HepG2 (cell line): ENCODE data around the gene LRRN4CL. TPM values are rescaled to one million over a fixed set of nuclear protein-coding genes. Genes with fewer than 3 reads are reported as not detected.

Experiments used
- BATF2 ChIP-seq: sonication (generic); formaldehyde crosslinking; IDR thresholded peaks from 2 replicates; pipeline ENCODE4 v1.8.0; 2022; ENCODE audit warnings: mild to moderate bottlenecking, missing genetic modification reagents, moderate library complexity
- CSRNP2 ChIP-seq: sonication (generic); formaldehyde crosslinking; conservative IDR thresholded peaks from 2 replicates; pipeline ENCODE4 v1.8.0; 2022; ENCODE audit warnings: low read depth, missing genetic modification reagents
- EEA1 ChIP-seq: sonication (generic); formaldehyde crosslinking; IDR thresholded peaks from 2 replicates; pipeline ENCODE4 v1.5.1; 2020; ENCODE audit warnings: mild to moderate bottlenecking, missing genetic modification reagents, borderline replicate concordance
- ETS1 ChIP-seq: sonication (generic); formaldehyde crosslinking; IDR thresholded peaks from 2 replicates; pipeline ENCODE4 v1.4.0; 2020; ENCODE audit warnings: missing genetic modification reagents
- GATAD2A ChIP-seq: IDR thresholded peaks from 2 replicates; pipeline ENCODE4 v1.6.1; 2016
- GLMP ChIP-seq: sonication (generic); formaldehyde crosslinking; IDR thresholded peaks from 2 replicates; pipeline ENCODE4 v1.9.0; 2021; ENCODE audit warnings: missing genetic modification reagents, mild to moderate bottlenecking, borderline replicate concordance
- MAX ChIP-seq: IDR thresholded peaks from 2 replicates; pipeline ENCODE4 v1.6.1; 2012; ENCODE audit warnings: inconsistent platforms
- MXD1 ChIP-seq: sonication (generic); formaldehyde crosslinking; IDR thresholded peaks from 2 replicates; pipeline ENCODE4 v1.4.0; 2020; ENCODE audit warnings: mild to moderate bottlenecking, missing genetic modification reagents
- NFE2 ChIP-seq: sonication (generic); formaldehyde crosslinking; IDR thresholded peaks from 2 replicates; pipeline ENCODE4 v1.4.0; 2020; ENCODE audit warnings: missing genetic modification reagents
- POLR2AphosphoS5 ChIP-seq: IDR thresholded peaks from 2 replicates; pipeline ENCODE4 v1.6.1; 2012; ENCODE audit warnings: low read depth, low read length
- RFXAP ChIP-seq: sonication (generic); formaldehyde crosslinking; IDR thresholded peaks from 2 replicates; pipeline ENCODE4 v1.4.0; 2020; ENCODE audit warnings: missing genetic modification reagents, borderline replicate concordance
- TAF1 ChIP-seq: sonication (generic); formaldehyde crosslinking; IDR thresholded peaks from 2 replicates; pipeline ENCODE4 v1.4.0; 2020; ENCODE audit warnings: missing genetic modification reagents
- YEATS2 ChIP-seq: sonication (generic); formaldehyde crosslinking; IDR thresholded peaks from 2 replicates; pipeline ENCODE4 v1.4.0; 2020; ENCODE audit warnings: missing genetic modification reagents, borderline replicate concordance
- ZBTB37 ChIP-seq: sonication (generic); formaldehyde crosslinking; IDR thresholded peaks from 2 replicates; pipeline ENCODE4 v1.4.0; 2020; ENCODE audit warnings: mild to moderate bottlenecking, missing genetic modification reagents
- ZFAT ChIP-seq: sonication (generic); formaldehyde crosslinking; conservative IDR thresholded peaks from 2 replicates; pipeline ENCODE4 v1.8.1; 2023; ENCODE audit warnings: missing genetic modification reagents, inconsistent platforms
- ZNF276 ChIP-seq: sonication (generic); formaldehyde crosslinking; IDR thresholded peaks from 2 replicates; pipeline ENCODE4 v1.4.0; 2020; ENCODE audit warnings: mild to moderate bottlenecking, low read depth, missing genetic modification reagents
- ZNF557 ChIP-seq: sonication (generic); formaldehyde crosslinking; IDR thresholded peaks from 2 replicates; pipeline ENCODE4 v1.4.0; 2020; ENCODE audit warnings: missing genetic modification reagents
- ZNF639 ChIP-seq: conservative IDR thresholded peaks from 2 replicates; pipeline ENCODE4 v1.6.1; 2018; ENCODE audit warnings: missing genetic modification reagents
- ZNF768 ChIP-seq: sonication (generic); formaldehyde crosslinking; IDR thresholded peaks from 2 replicates; pipeline ENCODE4 v1.4.0; 2020; ENCODE audit warnings: missing genetic modification reagents
- polyA plus RNA-seq, 8 experiments: library from polyadenylated mRNA; depleted of rRNA in 3 of 8; stranded (reverse) in 7 of 8; unstranded in 1 of 8; fragments of >200 nt; fragmentation: Illumina TruSeq in 4 of 8; extraction: Trizol in 4 of 8; gene quantifications; 2 replicates each; pipeline versions ENCODE4 v1.2.1 to v1.2.3, GENCODE V29; 2011 to 2016; ENCODE audit warnings: low read depth in 4 of 8, missing spikeins in 1 of 8, mixed read lengths in 1 of 8; ENCODE audit not compliant: insufficient read depth in 1 of 8
- total RNA-seq, 5 experiments: library from RNA; depleted of rRNA; stranded (reverse); fragments of >200 nt; fragmentation: Illumina TruSeq; extraction: Trizol; gene quantifications; 2 replicates each; pipeline ENCODE4 v1.2.3, GENCODE V29; 2016; ENCODE audit warnings: low read depth in 1 of 5

Gene LRRN4CL
- total and polyA plus RNA-seq, 2 of the 13 experiments (the other 11 are each of a cell fraction or from before 2014, with no cell fraction given), result 0.11 TPM; not detected in 1

GRCh38 chr11:62665075-62665598, 24.2 kb downstream of the LRRN4CL start, which contains the start of the genes C11orf98 and CSKMT (continued):
- TF ChIP-seq ZNF768 (no peak; the same call in 1 of the 2 replicates), GATAD2A (CRISPR knock-in tag) (0 out of 2 replicates have a peak, but pooled peaks have one; percentile 27), ZNF276 (CRISPR knock-in tag) (0 out of 2 replicates have a peak, but pooled peaks have one; percentile 37), CSRNP2 (CRISPR knock-in tag) (no peak), YEATS2 (CRISPR knock-in tag) (peak; percentile 96), BATF2 (CRISPR knock-in tag) (no peak), ZNF557 (0 out of 2 replicates have a peak, but pooled peaks have one; percentile 12), ZFAT (CRISPR knock-in tag) (no peak; the same call in 1 of the 2 replicates), ETS1 (CRISPR knock-in tag) (no peak), GLMP (CRISPR knock-in tag) (no peak), ZNF639 (CRISPR knock-in tag) (peak; percentile 81), MXD1 (CRISPR knock-in tag) (peak; percentile 63; the same call in 1 of the 2 replicates), NFE2 (no peak), RFXAP (CRISPR knock-in tag) (peak; percentile 55; the same call in 1 of the 2 replicates), MAX (peak; percentile 64; the same call in 1 of the 2 replicates), ZBTB37 (CRISPR knock-in tag) (no peak; the same call in 1 of the 2 replicates), POLR2AphosphoS5 (peak; percentile 99), TAF1 (CRISPR knock-in tag) (peak; percentile 92), EEA1 (peak; percentile 26; the same call in 1 of the 2 replicates)
